NCI-H2196 treated with DMSO at 0.1 percent for 48 hours (cell line): ENCODE data around the gene TMEFF1.

Source experiments
- DNase-seq: peaks from one replicate; lab custom pipeline; 2025; ENCODE audit not compliant: unreplicated experiment; lab: John Stamatoyannopoulos, UW

The TMEFF1 gene

DNA sequence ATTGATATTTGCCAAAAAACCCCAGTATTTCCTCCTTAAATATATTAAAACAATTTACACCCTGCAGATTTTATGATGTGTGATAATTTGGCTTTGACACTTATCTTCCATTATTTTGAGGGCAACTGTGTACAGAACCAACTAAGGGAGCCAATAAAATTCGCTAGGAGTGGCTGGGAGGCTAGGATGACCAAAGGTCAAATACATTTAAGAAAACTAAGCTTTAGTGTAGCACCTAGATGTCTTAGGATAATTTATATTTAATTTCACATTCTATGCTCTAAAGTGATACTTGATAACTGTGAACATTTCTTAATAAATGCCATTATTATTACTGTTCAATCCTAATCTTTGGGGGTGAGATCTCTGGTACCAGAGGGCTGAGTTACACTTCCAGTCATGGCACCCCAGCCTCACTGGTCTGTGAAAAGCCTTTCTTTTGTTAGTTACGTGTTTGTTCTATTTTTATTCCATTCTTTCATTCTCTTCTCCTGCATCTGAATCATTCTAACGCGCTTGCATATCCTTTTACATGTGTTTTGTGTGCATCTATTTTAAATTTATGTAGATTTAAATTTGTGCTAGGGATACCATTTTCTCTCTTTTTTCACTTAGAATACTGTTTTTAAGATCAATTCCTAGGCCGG, 26.9 kb upstream of the TMEFF1 start:
- DNase-seq: no peak

DNA sequence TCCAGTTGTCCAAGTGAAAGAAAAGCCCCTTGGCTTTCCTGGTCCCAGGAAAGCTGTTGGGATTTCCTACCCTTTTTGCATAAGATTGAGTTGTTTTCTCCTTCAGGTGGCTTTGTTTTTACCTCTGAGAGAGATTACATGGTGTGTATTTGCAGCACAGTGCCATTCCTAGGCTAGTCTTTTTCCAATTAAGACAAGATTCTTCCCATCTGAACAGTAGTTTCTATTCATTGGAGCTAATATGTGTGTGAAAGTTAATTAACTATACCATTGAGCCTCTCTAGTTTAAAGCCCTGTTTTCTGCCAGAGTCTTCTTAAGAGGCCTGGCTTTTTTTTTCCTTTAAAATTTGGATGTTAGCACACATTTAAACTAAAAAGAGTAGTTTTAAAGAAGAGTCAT, 25.9 kb upstream of the TMEFF1 start:
- no peak for DNase-seq

DNA sequence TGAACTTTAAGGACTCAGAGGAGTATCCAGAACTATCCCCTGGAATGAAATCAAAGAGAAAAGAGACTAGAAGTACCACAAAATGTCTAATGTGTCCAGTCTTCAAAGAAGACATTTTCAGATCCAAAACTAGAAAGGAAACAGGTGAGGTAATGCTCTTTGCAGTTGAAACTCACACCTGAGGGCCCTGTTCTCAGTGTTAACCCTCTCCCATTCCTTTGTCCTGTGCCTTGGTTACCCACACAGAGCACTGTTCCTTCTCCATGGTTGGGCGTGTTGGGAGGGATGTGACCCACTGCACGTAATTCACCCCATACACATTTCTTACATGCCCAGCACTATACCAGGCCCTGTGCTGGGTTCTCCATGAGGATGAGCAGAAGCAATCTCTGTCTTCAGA, 24.7 kb upstream of the TMEFF1 start:
- no peak for DNase-seq

DNA sequence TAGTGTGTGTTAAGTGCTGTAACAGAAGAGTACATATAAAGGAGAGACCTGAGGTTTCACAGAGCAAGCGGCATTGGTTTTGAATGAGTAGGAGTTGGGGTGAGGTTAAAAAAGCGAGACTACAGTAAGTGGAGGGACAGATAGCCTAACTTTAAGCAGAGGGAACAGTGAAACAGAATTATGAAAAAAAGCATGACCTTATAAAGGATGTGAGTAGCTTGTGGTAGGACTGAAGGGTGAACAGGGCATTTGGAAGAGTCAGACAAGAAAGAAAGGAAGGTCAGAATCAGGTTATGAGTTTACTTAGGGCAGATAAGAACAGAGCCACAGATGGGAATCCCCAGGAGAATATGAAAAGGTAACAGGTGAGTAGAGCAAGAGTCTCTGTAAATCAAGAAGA, 23.5 kb upstream of the TMEFF1 start:
- DNase-seq: no peak

DNA sequence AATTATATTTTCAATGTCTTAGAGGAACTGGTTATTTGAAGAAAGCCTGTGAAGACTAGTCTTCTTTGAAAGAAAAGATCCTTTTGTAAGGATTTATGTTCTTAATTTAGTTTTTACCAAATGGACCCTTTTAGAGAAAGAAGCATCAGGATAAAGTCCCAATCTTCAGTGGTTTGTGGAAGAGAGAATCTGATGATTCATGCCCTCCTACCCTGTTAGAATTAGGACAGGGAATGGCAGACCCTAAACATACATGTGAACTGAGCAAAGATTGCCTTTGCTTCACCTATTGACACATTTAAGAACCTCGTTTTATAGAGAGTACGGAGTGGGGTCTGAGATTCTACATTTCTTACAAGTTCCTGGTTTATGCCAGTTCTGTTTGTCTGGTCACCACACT, 20.1 kb upstream of the TMEFF1 start:
- no peak for DNase-seq

DNA sequence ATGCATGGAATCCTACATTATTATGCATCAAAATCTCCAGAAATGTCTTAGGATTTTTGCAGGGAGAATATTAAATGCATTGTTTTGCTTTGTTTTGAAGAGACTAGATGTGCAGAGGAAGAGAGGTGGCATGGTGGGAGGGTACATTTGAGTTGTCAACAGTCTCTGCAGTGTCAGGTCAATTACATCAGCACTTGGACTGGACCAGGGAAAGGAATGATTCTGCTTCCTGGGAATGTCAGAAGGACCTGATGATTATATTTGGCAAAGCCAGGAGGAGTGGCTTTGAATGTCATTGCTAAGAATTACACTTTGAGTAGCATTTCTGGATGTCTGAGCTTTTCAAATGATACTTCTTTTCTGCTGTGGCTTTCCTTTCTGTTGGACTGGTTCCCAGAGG, 17.5 kb upstream of the TMEFF1 start:
- DNase-seq: no peak

DNA sequence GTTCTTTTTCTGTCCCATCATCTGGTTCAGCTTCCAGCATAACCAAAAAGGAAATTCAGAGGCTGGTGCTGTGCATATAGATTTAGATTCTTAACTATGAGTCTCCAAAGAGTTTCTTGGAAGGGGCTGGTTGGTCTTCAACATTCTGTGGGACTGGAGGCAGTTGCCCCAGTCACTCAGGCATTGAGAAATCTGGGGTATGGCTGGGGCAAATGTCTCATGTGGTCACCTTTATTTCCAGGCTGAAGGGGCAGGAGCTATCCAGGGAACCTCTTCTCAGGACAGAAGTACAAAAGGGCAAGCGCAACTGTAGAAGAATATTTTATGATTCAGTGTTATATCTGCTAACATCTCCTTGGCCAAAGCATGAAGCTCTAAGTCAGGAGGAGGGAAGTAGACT, 15.4 kb upstream of the TMEFF1 start:
- no peak for DNase-seq

DNA sequence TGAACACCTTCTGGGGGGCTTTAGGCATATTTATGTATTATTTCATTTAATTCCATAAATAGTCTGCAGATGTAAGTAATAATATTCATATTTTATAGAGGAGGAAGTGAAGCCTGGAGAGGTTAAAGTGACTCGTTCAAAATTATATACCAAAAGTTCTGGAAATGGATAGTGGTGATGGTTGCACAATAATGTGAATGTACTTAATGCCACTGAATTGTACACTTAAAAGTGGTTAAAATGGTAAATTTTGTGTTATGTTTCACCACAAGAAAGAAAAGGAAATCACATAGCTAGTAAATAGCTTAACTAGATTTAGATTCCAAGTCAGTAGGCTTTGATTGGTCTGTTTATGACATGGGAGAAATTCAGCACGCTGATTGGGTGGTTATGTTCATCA, 13.0 kb upstream of the TMEFF1 start:
- no peak for DNase-seq

DNA sequence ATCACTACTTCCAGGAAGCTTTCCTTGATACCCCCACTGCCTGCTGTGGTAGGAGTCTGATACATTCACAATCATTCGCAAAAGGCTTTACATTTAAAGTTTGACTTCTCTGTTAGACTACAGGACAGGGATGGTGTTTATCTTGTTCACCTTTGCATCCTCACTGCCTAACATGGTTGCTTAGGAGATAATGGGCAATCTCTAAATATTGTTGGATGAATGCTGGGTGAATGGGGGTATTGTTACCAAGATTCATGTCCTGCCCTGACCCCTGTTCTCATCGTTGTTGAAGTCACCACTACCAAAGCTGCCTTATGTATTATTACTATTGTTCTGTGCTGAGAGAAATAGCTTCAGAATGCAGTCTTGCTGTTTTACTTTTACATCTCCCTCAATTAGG, 7.7 kb upstream of the TMEFF1 start:
- DNase-seq: no peak

DNA sequence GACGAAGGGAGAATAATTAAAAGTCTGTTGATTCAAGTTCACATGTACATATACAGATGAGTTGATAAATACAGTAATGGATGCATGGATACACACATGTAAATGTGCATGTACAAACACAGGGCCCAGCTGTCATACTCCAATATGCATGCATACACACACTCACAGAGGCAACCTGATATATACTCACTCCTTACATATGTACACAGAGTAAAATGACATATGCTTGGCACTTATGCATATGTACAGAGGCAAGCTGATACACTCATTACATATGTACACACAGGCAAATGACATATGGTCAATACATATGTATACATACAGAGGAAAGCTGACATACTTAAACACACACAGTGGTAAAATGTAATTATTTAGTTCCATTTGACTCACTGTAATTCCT, 7.2 kb upstream of the TMEFF1 start:
- no peak for DNase-seq

DNA sequence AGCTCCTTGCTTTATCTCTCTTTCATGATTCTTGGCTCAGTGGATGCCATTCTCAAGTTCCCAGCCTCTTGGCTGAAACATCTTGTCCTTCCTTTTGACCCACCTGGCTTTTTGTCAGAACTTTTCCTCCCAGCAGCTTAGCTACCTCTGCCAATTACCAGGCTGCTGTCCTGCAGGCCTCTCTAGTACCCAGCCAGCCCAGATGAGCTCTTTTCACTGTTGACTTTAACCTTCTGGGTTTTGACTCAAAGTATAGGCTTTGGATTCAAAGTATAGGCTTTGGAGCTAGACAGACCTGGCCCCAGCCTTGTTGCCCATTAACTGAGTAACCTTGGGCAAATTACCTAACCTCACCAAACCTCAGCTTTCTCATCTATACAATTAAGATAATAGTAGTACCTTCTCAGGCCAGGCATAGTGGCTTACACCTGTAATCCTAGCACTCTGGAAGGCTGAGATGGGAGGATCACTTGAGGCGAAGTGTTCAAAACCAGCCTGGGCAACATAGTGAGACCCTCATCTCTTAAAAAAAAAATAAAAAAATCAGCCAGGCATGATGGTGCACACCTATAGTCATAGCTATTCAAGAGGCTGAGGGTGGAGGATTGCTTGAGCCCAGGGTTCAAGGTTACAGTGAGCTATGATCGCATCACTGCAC, 6.6 kb upstream of the TMEFF1 start:
- no peak for DNase-seq

DNA sequence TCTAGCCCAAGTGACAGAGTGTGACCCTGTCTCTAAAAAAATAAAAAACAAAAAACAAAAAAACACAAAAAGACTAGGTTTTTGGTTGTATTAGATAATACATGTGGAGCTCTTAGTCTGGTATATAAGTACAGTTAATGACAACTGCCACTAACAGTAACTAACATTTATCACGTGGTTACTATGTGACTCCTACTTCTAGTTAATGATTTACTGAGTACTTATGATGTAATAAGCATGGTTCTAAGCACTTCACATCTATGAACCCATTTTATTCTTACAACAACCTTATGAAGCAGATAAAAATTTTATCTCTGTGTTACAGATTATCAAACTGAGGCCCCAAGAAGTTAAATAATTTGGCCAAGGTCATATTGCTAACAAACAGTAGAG, 6.1 kb upstream of the TMEFF1 start:
- no peak for DNase-seq

DNA sequence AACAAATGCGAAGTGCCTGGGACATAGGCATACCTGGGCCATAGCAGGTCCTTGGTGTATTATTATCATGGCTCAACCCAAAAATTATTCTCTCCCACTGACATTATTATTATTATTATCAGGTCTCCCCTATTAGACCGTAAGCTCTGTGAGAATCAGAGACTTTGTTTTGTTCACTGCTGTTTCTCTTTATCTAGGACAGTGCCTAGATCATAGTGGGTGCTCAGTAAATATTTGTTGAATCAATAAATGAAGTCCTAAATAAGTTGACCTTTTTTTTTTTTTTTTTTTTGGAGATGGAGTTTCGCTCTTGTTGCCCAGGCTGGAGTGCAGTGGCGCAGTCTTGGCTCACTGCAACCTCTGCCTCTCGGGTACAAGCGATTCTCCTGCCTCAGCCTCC, 4.9 kb upstream of the TMEFF1 start:
- no peak for DNase-seq

DNA sequence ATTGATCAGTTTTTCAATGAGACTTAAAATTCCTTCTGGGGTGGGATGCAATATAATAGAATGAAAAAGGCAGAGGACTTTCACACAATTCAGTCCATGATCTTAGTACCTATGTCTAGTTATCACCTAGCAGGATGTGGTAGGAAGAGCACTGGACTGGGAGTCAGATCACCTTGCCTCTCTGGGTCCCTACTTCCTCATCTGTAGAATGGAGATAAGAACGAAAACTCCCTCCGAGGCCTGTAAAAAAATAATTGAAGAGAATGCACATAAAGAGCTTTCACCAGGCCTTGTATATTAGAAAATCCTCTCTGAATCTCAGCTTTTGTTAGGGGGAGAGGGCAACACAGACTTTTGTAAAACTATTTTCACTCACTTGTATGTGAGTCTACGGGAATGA, 681 bp upstream of the TMEFF1 start:
- no peak for DNase-seq

DNA sequence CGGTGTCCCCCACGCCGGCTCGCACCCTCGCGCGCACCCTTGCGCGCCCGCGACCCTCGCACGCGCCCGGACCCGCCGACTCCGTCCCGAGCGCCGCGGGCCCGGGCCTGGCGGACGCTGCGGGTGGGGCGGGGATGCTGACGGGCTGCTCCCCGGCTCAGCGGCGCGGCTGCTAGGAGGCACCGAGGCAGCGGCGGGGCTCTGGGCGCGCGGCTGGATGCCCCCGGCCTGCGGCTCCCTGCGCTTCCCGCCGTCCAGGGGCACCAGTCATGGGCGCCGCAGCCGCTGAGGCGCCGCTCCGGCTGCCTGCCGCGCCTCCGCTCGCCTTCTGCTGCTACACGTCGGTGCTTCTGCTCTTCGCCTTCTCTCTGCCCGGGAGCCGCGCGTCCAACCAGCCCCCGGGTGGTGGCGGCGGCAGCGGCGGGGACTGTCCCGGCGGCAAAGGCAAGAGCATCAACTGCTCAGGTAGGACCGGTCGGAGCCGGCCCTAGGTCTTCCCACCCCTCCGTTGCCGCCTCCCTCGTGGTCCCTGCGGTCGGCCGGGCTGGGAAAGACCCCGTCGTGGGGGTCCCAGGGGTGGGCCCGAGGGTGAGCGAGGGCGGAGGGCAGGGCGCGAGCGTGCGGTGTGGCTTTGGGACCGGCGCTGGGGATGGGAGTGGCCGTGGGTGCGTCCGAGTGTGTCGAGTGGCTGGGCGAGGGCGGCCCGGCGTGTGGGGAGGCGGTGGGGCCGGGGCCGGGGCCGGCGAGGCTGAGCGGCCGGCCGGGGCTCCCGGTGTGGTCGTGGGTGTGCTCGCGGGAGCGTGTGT, 530 bp downstream of the TMEFF1 start:
- no peak for DNase-seq

DNA sequence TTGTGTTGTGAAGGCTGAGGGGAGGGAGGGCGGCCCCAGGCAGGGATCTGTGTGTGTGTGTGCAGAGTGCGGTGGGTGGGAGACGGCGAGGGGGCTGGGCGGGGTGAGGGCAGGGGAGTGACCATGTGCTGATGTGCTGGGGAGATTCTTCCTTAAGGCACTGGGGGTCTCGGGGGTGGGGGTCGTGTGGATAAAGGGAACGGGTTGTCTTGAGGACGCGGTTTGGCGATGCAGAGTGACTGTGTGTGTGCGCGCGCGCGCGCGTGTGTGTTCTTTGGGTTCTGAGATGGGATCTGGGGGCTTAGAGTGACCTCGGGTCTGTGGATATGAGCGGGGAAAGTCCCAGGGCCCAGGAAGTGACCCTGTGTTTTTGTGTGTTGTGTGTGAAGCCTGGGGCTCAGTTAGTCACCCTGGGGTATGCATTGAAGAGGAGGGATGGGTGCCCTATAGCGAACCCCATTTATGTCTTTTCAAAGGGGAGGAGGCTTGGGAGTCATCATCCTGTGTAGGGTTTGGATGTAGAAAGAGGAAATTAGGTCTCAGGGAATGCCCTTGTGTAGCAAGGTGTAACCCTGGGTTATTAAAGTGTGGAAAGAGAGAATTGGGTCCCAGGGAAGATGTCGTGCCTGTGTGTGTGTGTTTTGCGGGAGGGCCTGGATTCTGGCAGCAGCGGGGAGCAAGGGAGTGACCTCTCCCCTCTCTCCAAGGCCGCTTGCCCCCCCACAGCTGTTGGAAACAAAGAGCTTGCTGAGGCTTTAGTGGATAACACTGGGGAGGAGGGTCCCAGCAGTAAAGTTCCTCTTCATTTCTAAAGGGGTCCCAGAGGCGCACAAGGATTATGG, 1.4 kb downstream of the TMEFF1 start:
- no peak for DNase-seq

DNA sequence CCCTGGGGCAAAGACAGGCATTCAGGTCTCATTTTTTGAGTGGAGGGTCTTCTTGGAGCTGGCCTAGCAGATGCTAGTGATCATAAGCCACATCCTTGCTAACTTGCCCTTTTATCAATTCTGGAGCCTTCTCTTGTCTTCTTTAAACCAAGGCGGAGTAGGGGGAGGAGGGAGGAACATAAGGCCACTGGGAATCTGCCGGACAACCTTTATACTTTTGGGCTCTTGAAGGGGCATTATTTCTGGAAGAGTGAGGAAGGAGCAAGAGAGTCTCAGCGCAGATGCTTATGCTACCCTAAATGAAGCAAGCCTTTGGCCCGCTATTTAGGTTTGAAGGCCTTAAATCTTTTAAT, 2.0 kb downstream of the TMEFF1 start:
- no peak for DNase-seq

DNA sequence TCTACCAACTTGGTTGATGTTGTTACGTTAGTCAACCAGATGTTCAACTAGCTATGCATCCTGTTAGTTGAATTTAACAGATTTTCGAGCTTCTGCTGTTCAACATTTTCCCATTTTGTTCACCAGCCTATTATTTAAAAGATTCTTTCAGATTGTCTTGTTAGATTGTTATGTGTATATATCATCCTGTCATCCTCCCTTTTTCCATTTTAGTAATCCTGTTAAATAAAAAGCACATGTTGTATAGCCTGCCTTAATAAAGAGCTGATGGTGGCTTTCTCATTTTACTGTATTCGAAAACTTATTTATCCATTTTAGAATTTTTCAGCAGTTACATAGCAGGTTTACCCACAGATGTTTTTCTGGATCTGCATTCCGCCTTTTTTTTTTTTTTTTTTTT, 4.3 kb downstream of the TMEFF1 start:
- no peak for DNase-seq

DNA sequence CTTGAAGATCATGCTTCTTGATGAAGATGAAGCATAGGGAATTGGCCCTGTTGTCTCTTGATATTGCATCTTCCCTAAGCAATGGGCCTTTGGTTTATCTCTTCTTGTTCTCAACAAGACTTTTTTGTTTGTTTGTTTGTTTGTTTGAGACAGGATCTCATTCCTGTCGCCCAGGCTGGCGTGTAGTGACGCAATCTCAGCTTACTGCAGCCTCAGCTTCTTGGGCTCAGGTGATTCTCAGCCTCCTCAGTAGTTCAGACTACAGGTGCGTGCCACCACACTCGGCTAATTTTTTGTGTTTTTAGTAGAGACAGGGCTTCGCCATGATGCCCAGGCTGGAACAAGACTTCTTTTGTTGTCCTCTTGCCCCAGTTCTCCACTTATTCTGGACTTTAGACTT, 5.2 kb downstream of the TMEFF1 start:
- no peak for DNase-seq

DNA sequence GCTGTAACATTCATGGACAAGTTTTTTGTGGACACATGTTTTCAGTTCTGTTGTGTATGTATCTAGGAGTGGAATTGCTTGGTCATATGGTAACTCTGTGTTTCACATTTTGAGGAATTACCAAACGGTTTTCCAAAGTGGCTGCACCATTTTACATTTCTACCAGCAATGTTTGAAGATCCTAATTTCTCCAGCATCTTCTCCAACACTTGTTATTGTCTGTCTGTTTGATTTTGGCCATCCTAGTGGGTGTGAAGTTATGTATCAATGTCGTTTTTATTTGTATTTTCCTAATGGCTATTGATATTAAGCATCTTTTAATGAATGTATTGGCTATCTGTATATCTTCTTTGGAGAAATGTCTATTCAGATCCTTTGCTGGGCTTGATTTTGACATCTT, 6.9 kb downstream of the TMEFF1 start:
- no peak for DNase-seq

DNA sequence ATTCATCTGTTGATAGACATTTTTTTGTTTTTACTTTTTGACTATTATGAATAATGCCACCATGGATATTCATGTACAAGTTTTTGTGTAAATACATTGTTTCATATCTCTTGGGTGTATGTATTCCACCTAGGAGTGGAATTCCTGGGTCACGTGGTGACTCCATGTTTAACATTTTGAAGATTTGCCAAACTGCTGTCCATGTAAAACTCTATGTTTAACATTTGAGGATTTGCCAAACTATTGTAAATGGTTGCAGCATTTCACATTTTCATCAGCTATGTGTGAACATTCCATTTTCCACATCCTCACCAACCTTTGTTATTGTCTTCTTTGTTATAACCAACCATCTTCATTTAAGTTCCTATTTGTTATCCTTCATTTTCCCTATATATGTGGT, 12.2 kb downstream of the TMEFF1 start:
- no peak for DNase-seq
